COR-L47 (cell line): ENCODE measurements around the gene RABGGTB.
"Not testable (repeated sequence)": the region's sequence is repeated elsewhere in the genome, so short reads cannot be mapped to it uniquely, and the experiment has no call there.

ENCODE experiments used
- DNase-seq: peaks from one replicate; lab custom pipeline; 2025; lab: John Stamatoyannopoulos, UW

RABGGTB gene

DNA sequence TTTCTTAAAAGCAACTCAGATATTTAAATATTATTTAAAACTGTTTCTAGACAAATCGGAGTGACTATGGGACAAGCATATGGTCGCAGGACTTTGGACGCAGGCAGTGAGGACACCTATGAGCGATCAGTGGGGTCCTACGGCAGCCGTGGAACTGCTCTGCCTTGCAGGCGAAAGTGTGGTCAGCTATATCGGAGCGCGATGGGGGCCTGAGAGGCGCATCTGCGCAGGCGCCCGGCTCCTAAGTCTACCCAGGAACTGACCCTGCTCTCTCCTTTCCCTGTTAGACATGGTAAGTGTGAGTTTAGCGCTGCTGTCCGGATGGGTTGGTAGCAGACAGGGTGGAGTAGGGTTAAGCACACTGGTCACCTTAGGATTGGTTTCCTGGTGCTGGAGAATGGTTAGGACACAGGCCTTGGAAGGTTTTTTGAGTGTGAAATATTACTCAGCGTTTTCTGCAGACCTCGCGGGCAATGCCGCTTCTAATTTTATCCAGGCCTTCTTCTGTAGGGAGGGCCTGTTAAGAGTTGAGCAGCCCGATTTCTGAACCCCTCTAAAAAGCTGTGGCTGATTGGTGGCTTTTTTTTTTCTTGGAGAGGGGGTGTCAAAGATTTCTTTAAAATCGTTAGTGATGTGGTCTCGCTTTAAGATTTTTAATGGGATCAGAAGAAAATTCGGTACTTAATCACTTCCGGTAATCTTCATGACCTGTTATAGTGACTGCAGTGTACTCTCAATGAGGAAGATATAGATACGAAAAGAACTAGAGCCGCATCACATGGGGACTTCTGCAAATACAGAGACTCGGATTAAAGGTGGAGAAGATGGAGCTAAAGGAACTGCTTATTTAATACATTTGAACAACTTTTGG lies at the start of gene RABGGTB:
TSS of gene RABGGTB (plus strand) at position 274 of the 871 bp plus-strand sequence. CDS start at position 290, 16 bp downstream.
- DNase-seq: peak; percentile 96

DNA sequence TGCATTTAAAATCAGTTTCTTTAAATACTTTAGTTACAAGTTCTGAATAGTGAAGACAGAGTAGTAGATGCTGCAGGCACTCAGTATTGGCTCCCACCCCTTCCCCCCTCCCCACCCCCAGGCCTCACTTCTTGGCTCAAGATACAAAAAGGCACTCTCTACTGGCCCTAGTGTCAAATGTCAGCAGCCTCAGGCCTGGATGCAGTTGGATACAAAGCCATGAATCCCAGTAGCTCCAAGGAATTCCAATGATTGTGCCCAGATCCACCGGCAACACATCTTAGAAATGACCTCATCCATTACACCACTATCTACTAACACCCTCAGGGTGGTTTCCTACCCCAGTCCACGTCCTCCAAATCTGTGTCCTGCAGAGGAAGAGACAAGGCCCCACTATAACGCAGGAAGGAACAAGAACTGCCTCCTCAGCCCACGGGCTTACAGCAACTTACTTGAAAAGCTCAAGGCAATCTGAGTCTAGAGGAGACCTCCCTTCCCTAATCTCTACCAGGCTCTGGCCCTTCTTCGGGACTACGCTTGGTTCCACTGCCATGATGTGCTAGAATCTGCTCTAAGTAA lies 43.9 kb upstream of the RABGGTB start:
- DNase-seq: no peak

DNA sequence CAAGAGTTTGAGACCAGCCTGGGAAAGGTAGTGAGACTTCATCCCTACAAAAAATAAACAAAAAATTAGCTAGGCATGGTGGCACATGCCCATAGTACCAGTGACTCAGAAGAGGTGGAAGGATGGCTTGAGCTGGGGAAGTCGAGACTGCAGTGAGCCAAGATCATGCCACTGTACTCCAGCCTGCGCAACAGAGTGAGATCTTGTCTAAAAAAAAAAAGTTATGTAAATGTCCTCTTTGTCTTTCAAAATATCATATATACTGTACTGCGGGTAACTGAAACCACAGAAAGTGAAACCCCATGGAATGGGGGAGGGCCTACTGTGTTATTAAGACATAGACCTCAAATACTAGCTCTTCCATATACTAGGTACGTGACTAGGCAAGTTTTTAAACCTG lies 40.8 kb upstream of the RABGGTB start:
- DNase-seq: no peak

DNA sequence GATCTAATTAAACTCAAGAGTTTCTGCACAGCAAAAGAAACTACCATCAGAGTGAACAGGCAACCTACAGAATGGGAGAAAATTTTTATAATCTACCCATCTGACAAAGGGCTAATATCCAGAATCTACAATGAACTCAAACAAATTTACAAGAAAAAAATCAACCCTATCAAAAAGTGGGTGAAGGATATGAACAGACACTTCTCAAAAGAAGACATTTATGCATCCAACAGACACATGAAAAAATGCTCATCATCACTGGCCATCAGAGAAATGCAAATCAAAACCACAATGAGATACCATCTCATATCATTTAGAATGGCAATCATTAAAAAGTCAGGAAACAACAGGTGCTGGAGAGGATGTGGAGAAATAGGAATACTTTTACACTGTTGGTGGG lies 28.8 kb upstream of the RABGGTB start:
- DNase-seq: not testable (repeated sequence)

DNA sequence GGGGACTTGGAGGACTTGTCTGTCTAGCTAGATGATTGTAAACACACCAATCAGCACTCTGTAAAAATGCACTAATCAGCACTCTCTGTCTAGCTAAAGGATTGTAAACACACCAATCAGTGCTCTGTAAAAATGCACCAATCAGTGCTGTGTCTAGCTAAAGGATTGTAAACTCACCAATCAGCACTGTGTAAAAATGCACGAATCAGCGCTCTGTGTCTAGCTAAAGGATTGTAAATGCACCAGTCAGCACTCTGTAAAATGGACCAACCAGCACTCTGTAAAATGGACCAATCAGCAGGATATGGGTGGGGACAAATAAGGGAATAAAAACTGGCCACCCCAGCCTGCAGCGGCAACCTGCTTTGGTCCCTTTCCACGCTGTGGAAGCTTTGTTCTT lies 27.5 kb upstream of the RABGGTB start:
- not testable (repeated sequence) for DNase-seq

DNA sequence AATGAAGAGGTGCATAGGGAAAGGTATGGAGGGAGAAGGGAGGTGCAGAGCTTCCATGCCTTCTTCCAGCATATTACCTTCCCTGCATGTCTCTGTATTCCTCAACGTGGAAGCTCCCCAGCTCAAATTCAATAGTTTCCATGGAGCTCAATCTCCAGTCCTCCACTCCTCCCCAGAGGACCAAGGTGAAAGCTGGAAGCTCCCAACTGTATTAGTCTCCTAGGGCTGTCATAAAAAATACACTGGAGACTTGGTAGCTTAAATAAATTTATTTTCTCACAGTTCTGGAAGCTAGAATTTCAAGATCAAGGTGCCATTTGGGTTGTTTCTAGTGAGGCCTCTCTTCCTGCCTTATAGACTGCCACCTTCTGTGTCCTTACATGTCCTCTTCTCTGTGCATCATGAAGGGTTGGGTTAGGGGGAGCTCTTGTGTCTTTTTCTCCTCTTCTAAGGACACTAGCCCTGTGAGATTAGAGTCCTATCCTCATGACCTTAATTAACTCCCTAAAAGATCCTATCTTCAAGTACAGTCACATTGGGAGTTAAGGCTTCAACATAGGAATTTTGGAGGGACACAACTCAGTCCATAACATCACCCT lies 21.9 kb upstream of the RABGGTB start:
- no peak for DNase-seq

DNA sequence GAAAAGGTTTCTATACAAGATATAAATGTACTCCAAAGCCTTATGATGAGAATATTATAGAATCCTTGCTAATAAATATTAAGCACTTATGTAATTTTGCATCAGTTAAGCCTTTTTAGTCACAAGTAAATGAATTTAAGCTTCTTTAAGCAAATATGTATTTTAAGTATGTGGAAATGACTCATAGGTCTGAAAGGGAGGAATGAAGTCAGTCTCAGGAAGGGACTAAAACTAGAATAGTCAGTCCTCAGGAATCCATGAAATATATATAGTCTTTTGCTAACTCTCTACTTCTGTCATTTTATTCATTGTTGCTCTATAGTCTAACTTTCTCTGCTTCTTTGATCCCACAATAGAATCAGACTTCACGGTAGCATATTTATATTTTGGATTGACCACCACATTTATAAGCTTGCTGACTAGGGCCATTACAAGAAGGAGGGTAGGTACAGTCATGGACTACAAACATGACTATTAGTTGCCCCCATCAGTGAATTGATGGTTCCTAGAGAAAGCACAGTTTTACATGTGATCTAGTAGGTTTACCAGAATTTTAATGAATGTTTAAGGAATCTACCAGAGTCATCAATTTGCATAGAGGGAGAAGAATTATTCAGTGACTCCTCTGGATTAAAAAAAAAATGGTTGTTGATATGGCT lies 20.2 kb upstream of the RABGGTB start:
- DNase-seq: no peak

DNA sequence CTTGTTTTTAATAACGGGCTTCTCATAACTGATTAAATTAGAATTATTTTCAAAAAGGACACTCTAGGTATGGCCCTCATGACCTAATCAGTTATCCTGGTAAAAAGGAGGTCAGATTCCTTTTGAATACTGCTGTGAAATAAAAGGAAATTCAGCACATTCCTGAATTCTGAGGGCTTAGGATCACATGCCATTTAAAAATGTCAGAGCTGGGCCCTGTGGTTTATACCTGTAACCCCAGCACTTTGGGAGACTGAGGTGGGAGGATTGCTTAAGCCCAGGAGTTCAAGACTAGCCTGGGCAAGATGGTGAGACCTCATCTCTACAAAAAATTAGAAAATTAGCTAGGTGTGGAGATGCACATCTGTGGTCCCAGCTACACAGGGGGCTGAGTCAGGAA lies 18.0 kb upstream of the RABGGTB start:
- no peak for DNase-seq

DNA sequence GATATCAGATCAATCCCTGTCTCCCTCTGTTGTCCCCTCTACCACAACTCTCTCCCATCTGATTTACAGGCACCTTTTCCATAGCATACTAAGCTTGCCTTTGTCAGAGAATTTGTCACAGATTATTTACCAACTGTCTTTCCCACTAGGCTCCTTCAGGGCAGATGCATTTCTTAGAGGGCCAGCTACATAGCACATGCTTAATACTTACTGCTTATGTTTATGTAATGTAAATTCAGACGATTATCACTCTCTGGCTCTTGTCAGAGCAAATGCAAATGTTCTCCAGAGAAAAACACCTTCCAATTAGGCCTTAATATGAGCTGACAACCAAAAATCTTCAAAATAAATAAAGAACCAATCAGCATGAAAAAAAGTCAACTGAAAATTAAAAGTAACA lies 15.3 kb upstream of the RABGGTB start:
- DNase-seq: no peak

DNA sequence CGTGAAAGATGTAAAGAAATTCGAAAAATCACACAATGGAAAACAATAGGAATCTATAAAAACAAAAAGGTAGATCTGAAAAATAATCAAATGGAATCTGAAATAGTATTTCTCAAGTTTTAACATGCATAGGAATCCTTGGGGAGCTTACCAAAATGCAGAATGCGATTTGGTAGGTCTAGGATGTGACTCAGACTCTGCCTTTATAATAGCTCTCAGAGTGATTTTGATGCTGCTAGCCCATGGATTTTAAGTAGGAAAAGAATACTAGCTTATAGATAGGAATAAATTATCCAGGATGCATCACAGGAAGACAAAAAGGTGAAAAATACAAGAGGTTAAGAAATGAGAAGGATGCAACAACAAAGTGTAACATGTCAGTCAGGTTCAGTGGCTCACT lies 14.1 kb upstream of the RABGGTB start:
- no peak for DNase-seq

DNA sequence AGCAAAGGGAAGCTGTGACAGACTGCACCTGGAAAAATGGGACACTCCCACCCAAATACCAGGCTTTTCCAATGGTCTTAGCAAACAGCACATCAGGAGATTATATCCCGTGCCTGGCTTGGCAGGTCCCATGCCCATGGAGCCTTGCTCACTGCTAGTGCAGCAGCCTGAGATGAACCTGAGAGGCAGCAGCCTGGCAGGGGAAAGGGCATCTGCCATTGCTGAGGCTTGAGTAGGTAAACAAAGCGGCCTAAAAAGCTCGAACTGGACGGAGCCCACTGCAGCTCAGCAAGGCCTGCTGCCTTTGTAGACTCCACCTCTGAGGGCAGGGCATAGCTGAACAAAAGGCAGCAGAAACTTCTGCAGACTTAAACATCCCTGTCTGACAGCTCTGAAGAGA lies 8.2 kb upstream of the RABGGTB start:
- DNase-seq: not testable (repeated sequence)

DNA sequence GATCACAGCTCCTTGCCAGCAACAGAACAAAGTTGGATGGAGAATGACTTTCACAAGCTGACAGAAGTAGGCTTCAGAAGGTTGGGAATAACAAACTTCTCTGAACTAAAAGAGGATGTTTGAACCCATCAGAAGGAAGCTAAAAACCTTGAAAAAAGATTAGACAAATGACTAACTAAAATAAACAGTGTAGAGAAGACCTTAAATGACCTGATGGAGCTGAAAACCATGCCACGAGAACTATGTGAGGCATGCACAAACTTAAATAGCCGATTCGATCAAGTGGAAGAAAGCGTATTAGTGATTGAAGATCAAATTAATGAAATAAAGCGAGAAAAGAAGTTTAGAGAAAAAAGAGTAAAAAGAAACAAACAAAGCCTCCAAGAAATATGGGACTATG lies 7.4 kb upstream of the RABGGTB start:
- not testable (repeated sequence) for DNase-seq

DNA sequence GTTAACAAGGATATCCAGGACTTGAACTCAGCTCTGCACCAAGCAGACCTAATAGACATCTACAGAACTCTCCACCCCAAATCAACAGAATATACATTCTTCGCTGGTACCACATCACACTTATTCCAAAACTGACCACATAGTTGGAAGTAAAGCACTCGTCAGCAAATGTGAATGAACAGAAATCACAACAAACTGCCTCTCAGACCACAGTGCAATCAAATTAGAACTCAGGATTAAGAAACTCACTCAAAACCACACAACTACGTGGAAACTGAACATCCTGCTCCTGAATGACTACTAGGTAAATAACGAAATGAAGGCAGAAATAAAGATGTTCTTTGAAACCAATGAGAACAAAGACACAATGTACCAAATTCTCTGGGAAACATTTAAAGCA lies 5.9 kb upstream of the RABGGTB start:
- not testable (repeated sequence) for DNase-seq

DNA sequence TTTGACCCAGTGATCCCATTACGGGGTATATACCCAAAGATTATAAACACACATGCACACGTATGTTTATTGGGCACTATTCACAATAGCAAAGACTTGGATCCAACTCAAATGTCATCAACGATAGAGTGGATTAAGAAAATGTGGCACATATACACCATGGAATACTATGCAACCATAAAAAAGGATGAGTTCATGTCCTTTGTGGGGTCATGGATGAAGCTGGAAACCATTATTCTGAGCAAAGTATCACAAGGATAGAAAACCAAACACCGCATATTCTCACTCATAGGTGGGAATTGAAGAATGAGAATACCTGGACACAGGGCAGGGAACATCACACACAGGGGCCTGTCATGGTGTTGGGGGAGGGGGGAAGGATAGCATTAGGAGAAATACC lies 2.1 kb upstream of the RABGGTB start:
- not testable (repeated sequence) for DNase-seq

DNA sequence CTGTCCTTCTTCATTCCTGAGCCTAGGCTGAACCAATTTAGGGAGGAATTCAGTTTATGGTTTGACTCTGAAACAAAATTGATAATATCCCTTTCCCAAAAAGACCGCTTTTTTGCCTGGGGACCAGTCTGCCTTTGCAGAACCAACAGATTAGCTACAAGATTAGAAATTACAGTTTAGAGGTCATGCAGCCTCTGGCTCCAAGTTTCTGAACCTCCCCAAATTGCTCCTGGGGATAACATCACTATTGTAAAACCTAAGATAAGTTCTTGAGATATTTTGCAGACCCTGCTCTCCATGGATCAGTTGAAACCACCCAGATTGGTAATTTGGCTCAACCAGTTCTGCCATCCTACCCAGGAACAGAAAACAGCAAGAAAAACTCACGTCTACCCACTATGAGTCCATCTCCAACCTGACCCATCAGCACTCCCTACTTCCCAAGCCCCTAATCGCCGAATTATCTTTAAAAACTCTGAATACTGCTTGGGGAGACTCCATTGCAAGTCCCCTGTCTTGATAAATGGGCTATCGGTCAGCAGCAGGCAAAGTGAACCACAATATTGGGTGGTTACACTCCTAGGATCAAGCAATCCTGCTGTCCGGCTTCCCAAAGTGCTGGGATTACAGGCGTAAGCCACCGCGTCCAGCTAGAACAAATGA lies 605 bp upstream of the RABGGTB start:
- DNase-seq: no peak

DNA sequence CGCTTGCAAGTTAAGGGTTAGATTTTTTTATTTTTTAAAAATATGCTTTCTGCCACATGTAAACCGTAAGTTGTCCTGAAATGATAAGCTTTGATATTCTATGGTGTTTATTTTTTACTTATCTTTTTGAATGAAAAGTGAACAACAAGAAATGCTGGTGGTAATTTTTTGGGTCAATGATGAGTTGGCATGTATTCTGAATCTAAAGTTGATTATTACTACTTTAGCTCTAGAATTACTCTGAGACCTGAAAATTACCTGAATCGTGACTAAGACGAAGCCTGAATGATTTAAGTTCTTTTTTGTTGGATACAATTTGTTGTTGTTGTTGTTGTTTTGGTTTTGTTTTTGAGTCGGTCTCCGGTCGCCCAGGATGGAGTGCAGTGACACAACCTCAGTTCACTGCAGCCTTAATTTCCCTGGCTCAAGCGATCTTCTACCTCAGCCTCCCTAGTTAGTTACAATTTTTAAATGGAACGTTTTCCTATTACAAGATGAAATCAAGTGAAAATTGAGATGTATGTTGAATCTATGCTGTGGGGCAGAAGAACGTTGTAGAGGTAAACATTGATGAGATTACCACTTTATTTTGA lies 941 bp downstream of the RABGGTB start:
- DNase-seq: no peak

DNA sequence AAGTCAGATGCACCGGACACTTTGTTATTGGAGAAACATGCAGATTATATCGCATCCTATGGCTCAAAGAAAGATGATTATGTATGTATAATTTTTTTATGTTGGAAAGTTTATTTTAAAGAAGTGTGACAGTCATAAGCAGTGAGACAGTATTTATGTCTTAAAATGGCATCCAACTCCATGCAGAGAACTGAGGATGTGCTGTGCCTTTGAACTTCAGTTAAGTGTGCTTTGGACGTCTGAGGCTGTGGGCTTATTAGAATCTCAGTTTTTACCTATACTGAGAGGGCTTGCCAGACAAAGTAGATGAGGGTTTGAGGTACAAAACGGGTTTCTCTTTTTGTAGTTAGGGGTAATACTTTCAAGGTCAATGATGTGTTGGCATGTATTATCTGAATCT lies 1.5 kb downstream of the RABGGTB start:
- no peak for DNase-seq

DNA sequence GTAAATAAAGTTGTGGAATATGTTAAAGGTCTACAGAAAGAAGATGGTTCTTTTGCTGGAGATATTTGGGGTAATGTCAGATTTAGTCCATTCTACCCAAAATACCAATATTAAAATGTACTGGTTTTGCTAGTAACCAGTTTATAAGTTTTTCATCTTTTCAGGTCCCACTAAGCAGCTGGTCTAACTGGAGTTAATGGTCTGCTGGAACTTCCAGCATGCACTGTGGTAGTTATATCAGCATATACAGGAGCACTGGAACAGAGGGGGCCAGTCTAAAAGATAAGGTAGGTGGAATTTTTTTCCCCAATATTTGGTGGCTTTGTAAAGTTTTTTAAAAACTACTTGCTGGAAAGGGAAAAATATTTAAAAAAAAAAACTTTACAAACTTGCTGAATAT lies 3.9 kb downstream of the RABGGTB start:
- DNase-seq: no peak

DNA sequence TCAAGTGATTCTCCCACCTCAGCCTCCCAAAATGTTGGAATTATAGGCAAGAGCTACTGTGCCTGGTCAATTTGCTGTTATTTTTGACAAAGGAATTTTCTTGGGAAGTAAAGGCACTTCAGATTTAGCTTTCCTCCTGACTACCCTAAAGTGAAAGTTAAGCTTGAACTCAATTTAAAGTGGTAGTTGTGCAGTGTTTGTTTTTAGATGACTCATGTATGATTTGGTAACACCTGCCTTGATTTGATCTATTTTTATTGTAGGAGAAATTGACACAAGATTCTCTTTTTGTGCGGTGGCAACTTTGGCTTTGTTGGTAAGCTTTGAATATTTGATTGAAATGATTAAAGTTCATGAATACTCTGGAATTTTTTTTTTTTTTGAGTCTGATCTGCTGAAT lies 5.0 kb downstream of the RABGGTB start:
- DNase-seq: no peak

DNA sequence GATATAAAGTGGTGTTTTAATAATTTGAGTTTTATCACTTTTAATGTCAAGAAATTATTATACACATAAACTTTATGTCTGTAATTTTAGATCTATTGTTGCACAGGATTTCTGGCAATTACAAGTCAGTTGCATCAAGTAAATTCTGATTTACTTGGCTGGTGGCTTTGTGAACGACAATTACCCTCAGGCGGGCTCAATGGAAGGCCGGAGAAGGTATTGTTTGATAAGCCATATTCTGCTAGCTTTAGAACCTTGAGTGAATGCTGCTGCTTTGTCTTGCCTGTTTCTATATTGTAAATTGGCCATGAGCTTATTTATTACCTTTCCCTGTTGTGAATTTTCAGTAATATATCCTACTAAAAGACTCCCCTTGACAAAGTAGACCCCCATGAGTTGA lies 6.0 kb downstream of the RABGGTB start:
- no peak for DNase-seq

DNA sequence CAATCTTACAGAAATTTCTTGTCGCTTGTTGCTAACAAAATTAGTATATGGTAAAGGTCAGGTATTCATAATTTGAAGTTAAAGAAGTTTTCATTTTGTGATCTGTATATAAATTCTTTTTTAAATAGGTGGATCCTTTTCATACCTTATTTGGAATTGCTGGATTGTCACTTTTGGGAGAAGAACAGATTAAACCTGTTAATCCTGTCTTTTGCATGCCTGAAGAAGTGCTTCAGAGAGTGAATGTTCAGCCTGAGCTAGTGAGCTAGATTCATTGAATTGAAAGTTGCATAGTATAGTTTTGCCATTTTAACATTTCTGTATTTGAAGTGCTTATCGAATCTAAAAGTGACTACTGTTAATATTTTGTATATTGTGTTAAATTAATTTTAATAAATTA lies 8.3 kb downstream of the RABGGTB start:
- no peak for DNase-seq

DNA sequence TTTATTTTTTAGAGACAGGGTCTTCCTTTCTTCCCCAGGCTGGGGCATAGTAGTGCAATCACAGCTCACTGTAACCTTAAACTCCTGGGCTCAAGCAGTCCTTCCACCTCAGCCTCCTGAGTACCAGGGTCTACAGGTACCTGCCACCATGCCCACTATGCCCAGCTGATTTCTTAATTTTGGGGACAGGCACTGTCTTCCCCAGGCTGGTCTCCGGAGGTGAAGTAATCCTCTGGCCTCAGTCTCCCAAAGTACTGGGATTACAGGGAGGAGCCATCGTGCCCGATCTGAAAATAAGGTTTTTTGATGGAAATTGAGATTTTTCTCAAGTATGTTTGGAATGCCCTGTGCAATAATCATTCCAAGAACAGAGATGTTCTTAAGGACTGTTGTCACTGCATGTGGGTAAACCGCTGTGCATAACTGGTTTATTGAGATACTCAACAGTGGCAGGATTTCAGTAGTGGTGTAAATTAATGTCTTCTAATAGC lies 9.7 kb downstream of the RABGGTB start:
- no peak for DNase-seq
